HG03175 (cell line): ENCODE results near the gene ITPKB.

Experiments used
- ATAC-seq: cut with Tn5 transposase; IDR thresholded peaks from one replicate; pipeline ENCODE4 v1.9.1; 2021; ENCODE audit warnings: mild to moderate bottlenecking, moderate library complexity; ENCODE audit not compliant: unreplicated experiment

Gene ITPKB

GRCh38 chr1:226654046-226654667 lies 84.9 kb downstream of the ITPKB start:
- no peak for ATAC-seq

- peak; percentile 87 for ATAC-seq
Measured at GRCh38 chr1:226653311-226653921, 85.7 kb downstream of the ITPKB start.

- ATAC-seq = no peak
Measured at GRCh38 chr1:226652613-226653012, 86.5 kb downstream of the ITPKB start.

- ATAC-seq = no peak
Measured at GRCh38 chr1:226651732-226652105, 87.4 kb downstream of the ITPKB start.

- ATAC-seq = no peak
Measured at GRCh38 chr1:226651041-226651731, 87.9 kb downstream of the ITPKB start.

- ATAC-seq = no peak
Measured at GRCh38 chr1:226650236-226650841, 88.7 kb downstream of the ITPKB start.

- ATAC-seq = no peak
Measured at GRCh38 chr1:226649780-226650179, 89.3 kb downstream of the ITPKB start.

- ATAC-seq = no peak
Measured at GRCh38 chr1:226649244-226649643, 89.8 kb downstream of the ITPKB start.

GRCh38 chr1:226648421-226648820 lies 90.7 kb downstream of the ITPKB start:
- no peak for ATAC-seq

- no peak for ATAC-seq
Measured at GRCh38 chr1:226647719-226648118, 91.4 kb downstream of the ITPKB start.

GRCh38 chr1:226646870-226647449 lies 92.1 kb downstream of the ITPKB start:
- no peak for ATAC-seq

- ATAC-seq = no peak
Measured at GRCh38 chr1:226646026-226646869, 92.8 kb downstream of the ITPKB start.

GRCh38 chr1:226645279-226645976 lies 93.7 kb downstream of the ITPKB start:
- ATAC-seq = no peak

GRCh38 chr1:226644541-226645176 lies 94.4 kb downstream of the ITPKB start:
- no peak for ATAC-seq

GRCh38 chr1:226643611-226644540 lies 95.2 kb downstream of the ITPKB start:
- ATAC-seq = peak; percentile 57

GRCh38 chr1:226643177-226643576 lies 95.9 kb downstream of the ITPKB start:
- ATAC-seq = no peak

- ATAC-seq = no peak
Measured at GRCh38 chr1:226642421-226642820, 96.7 kb downstream of the ITPKB start.

GRCh38 chr1:226641671-226642231 lies 97.3 kb downstream of the ITPKB start:
- ATAC-seq = no peak
